HepG2 (cell line): ENCODE results near the gene UCP3. TPM values are rescaled to one million over a fixed set of nuclear protein-coding genes. Genes with fewer than 3 reads are reported as not detected.

Experiments used
- EEA1 ChIP-seq: sonication (generic); formaldehyde crosslinking; IDR thresholded peaks from 2 replicates; pipeline ENCODE4 v1.5.1; 2020; ENCODE audit warnings: mild to moderate bottlenecking, missing genetic modification reagents, borderline replicate concordance
- ELF3 ChIP-seq: IDR thresholded peaks from 2 replicates; pipeline ENCODE4 v1.6.1; 2016; ENCODE audit warnings: missing genetic modification reagents, missing compliant biosample characterization
- FOSL1 ChIP-seq: sonication (generic); formaldehyde crosslinking; IDR thresholded peaks from 2 replicates; pipeline ENCODE4 v1.9.0; 2021; ENCODE audit warnings: missing genetic modification reagents, borderline replicate concordance
- GLI4 ChIP-seq: sonication (generic); formaldehyde crosslinking; IDR thresholded peaks from 2 replicates; pipeline ENCODE4 v1.5.1; 2020; ENCODE audit warnings: missing genetic modification reagents, mild to moderate bottlenecking, moderate library complexity, borderline replicate concordance
- GPN1 ChIP-seq: sonication (generic); formaldehyde crosslinking; IDR thresholded peaks from 2 replicates; pipeline ENCODE4 v1.5.1; 2020; ENCODE audit warnings: missing genetic modification reagents, borderline replicate concordance
- HMG20A ChIP-seq: IDR thresholded peaks from 2 replicates; pipeline ENCODE4 v1.6.1; 2016; ENCODE audit warnings: borderline replicate concordance
- IKZF4 ChIP-seq: sonication (generic); formaldehyde crosslinking; IDR thresholded peaks from 2 replicates; pipeline ENCODE4 v1.5.1; 2020; ENCODE audit warnings: borderline replicate concordance, mild to moderate bottlenecking, low read depth, missing genetic modification reagents; ENCODE audit errors: not compliant biosample characterization
- MTF2 ChIP-seq: sonication (generic); formaldehyde crosslinking; IDR thresholded peaks from 2 replicates; pipeline ENCODE4 v1.5.0; 2020; ENCODE audit warnings: missing genetic modification reagents, borderline replicate concordance
- NCOA1 ChIP-seq: sonication (generic); formaldehyde crosslinking; IDR thresholded peaks from 2 replicates; pipeline ENCODE4 v1.9.0; 2021; ENCODE audit warnings: missing genetic modification reagents
- PCBP1 ChIP-seq: fragments of 200-400 bp; formaldehyde crosslinking; IDR thresholded peaks from 2 replicates; pipeline ENCODE4 v1.6.1; 2017; ENCODE audit warnings: mild to moderate bottlenecking, low read depth, low read length, borderline replicate concordance
- POLR2A ChIP-seq, 2 experiments: IDR thresholded peaks; 2 replicates each; pipeline ENCODE4 v1.6.1; 2011; ENCODE audit warnings: low read depth in 2 of 2, low read length in 2 of 2, mild to moderate bottlenecking in 1 of 2, moderate library complexity in 1 of 2; ENCODE audit not compliant: insufficient read depth in 1 of 2
- RARG ChIP-seq: sonication (generic); formaldehyde crosslinking; IDR thresholded peaks from 2 replicates; pipeline ENCODE4 v1.4.0; 2020; ENCODE audit warnings: low read depth, mild to moderate bottlenecking, missing genetic modification reagents
- SPEN ChIP-seq: sonication (generic); formaldehyde crosslinking; IDR thresholded peaks from 2 replicates; pipeline ENCODE4 v1.5.1; 2020; ENCODE audit warnings: low read depth, mild to moderate bottlenecking, missing genetic modification reagents
- ZNF207 ChIP-seq: fragments of 450-650 bp; IDR thresholded peaks from 2 replicates; pipeline ENCODE4 v1.6.1; 2016; ENCODE audit warnings: antibody characterized with exemption, borderline replicate concordance
- ZNF563 ChIP-seq: sonication (generic); formaldehyde crosslinking; IDR thresholded peaks from 2 replicates; pipeline ENCODE4 v1.8.0; 2022; ENCODE audit warnings: mild to moderate bottlenecking, moderate library complexity, missing genetic modification reagents
- ZNF788 ChIP-seq: sonication (generic); formaldehyde crosslinking; IDR thresholded peaks from 2 replicates; pipeline ENCODE4 v1.5.0; 2020; ENCODE audit warnings: mild to moderate bottlenecking, missing genetic modification reagents, borderline replicate concordance
- polyA plus RNA-seq, 8 experiments: library from polyadenylated mRNA; depleted of rRNA in 3 of 8; stranded (reverse) in 7 of 8; unstranded in 1 of 8; fragments of >200 nt; fragmentation: Illumina TruSeq in 4 of 8; extraction: Trizol in 4 of 8; gene quantifications; 2 replicates each; pipeline versions ENCODE4 v1.2.1 to v1.2.3, GENCODE V29; 2011 to 2016; ENCODE audit warnings: low read depth in 4 of 8, missing spikeins in 1 of 8, mixed read lengths in 1 of 8; ENCODE audit not compliant: insufficient read depth in 1 of 8
- total RNA-seq, 5 experiments: library from RNA; depleted of rRNA; stranded (reverse); fragments of >200 nt; fragmentation: Illumina TruSeq; extraction: Trizol; gene quantifications; 2 replicates each; pipeline ENCODE4 v1.2.3, GENCODE V29; 2016; ENCODE audit warnings: low read depth in 1 of 5
- TF ChIP-seq, protein P1 (sequence below): IDR thresholded peaks from 2 replicates; pipeline ENCODE4 v1.6.1; 2016; ENCODE audit warnings: low read depth, missing genetic modification reagents, missing compliant biosample characterization
- TF ChIP-seq, protein P2 (sequence below): sonication (generic); formaldehyde crosslinking; IDR thresholded peaks from 2 replicates; pipeline ENCODE4 v1.5.1; 2020; ENCODE audit warnings: mild to moderate bottlenecking, missing genetic modification reagents, borderline replicate concordance
- TF ChIP-seq, protein P3 (sequence below): sonication (generic); formaldehyde crosslinking; IDR thresholded peaks from 2 replicates; pipeline ENCODE4 v1.5.0; 2020; ENCODE audit warnings: missing genetic modification reagents

The UCP3 gene
- total and polyA plus RNA-seq, 2 of the 13 experiments (the other 11 are each of a cell fraction or from before 2014, with no cell fraction given), result 0.37 TPM; not detected in 1

DNA sequence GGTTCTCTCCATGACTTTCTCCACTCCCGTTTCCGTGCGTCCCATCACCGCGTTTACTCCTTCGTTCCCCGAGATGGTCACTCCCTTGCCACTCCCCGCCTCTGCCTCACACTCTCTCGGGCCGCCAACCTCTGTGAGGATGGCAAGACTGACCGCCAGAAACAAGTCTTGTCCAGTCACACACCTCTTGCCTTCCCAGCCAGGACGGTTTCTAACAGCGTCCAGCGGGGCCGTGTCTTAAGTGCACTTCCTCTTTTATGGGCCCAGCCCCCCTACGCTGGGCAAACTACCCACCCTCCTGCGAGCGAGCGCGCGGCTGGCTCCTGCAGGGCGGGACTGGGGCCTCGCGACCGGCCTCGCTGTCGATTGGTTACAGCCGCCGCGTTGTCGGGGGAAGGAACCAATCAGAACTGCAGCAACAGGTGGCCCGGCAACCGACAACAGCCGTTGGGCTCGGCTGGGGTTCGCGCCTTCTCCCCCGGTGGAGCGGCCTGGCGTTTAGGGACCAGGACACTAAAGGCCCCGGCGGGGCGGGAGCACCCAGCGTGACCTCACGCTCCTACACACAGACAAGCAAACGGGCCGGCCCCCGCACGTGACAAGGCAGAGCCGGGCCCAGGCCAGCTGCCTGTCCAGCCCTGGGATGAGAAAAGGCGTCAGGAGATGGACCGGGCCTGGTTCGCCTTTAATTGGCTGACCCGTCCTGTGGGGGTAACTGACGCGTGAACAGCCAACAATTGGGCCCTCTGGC, 25.7 kb downstream of the UCP3 start (continued):
- TF ChIP-seq, protein P1, sequence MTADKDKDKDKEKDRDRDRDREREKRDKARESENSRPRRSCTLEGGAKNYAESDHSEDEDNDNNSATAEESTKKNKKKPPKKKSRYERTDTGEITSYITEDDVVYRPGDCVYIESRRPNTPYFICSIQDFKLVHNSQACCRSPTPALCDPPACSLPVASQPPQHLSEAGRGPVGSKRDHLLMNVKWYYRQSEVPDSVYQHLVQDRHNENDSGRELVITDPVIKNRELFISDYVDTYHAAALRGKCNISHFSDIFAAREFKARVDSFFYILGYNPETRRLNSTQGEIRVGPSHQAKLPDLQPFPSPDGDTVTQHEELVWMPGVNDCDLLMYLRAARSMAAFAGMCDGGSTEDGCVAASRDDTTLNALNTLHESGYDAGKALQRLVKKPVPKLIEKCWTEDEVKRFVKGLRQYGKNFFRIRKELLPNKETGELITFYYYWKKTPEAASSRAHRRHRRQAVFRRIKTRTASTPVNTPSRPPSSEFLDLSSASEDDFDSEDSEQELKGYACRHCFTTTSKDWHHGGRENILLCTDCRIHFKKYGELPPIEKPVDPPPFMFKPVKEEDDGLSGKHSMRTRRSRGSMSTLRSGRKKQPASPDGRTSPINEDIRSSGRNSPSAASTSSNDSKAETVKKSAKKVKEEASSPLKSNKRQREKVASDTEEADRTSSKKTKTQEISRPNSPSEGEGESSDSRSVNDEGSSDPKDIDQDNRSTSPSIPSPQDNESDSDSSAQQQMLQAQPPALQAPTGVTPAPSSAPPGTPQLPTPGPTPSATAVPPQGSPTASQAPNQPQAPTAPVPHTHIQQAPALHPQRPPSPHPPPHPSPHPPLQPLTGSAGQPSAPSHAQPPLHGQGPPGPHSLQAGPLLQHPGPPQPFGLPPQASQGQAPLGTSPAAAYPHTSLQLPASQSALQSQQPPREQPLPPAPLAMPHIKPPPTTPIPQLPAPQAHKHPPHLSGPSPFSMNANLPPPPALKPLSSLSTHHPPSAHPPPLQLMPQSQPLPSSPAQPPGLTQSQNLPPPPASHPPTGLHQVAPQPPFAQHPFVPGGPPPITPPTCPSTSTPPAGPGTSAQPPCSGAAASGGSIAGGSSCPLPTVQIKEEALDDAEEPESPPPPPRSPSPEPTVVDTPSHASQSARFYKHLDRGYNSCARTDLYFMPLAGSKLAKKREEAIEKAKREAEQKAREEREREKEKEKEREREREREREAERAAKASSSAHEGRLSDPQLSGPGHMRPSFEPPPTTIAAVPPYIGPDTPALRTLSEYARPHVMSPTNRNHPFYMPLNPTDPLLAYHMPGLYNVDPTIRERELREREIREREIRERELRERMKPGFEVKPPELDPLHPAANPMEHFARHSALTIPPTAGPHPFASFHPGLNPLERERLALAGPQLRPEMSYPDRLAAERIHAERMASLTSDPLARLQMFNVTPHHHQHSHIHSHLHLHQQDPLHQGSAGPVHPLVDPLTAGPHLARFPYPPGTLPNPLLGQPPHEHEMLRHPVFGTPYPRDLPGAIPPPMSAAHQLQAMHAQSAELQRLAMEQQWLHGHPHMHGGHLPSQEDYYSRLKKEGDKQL (CRISPR knock-in tag), result peak; percentile 59; the same call in 1 of the 2 replicates
- no peak for TF ChIP-seq PCBP1
- no peak for TF ChIP-seq RARG (CRISPR knock-in tag)
- TF ChIP-seq IKZF4 (CRISPR knock-in tag), result peak; percentile 21
- TF ChIP-seq ZNF788 (CRISPR knock-in tag), result peak; percentile 69
- no peak for TF ChIP-seq HMG20A
- TF ChIP-seq ZNF207, result no peak
- TF ChIP-seq ELF3 (CRISPR knock-in tag), result peak; percentile 67
- TF ChIP-seq GPN1 (CRISPR knock-in tag), result no peak
- peak; percentile 83; the same call in 1 of the 2 replicates for TF ChIP-seq MTF2
- no peak for TF ChIP-seq EEA1 (CRISPR knock-in tag)
- peak; percentile 92 for TF ChIP-seq NCOA1
- peak; percentile 47 to 74 for TF ChIP-seq POLR2A (IDR thresholded peaks at IDR 0.05; ENCODE audit: insufficient read depth in 1 of 2, low read depth in 2 of 2, low read length in 2 of 2)
- TF ChIP-seq GLI4 (CRISPR knock-in tag), result no peak
- peak; percentile 53; the same call in 1 of the 2 replicates for TF ChIP-seq FOSL1 (CRISPR knock-in tag)
- TF ChIP-seq, protein P2, sequence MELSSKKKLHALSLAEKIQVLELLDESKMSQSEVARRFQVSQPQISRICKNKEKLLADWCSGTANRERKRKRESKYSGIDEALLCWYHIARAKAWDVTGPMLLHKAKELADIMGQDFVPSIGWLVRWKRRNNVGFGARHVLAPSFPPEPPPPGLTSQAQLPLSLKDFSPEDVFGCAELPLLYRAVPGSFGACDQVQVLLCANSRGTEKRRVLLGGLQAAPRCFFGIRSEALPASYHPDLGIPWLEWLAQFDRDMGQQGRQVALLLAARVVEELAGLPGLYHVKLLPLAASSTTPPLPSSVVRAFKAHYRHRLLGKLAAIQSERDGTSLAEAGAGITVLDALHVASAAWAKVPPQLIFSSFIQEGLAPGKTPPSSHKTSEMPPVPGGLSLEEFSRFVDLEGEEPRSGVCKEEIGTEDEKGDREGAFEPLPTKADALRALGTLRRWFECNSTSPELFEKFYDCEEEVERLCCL (CRISPR knock-in tag), result 0 out of 2 replicates have a peak, but pooled peaks have one; percentile 61
- peak; percentile 90 for TF ChIP-seq SPEN
- peak; percentile 95 for TF ChIP-seq ZNF563 (CRISPR knock-in tag)
- TF ChIP-seq, protein P3, sequence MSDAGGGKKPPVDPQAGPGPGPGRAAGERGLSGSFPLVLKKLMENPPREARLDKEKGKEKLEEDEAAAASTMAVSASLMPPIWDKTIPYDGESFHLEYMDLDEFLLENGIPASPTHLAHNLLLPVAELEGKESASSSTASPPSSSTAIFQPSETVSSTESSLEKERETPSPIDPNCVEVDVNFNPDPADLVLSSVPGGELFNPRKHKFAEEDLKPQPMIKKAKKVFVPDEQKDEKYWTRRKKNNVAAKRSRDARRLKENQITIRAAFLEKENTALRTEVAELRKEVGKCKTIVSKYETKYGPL (CRISPR knock-in tag), result peak; percentile 85
